HEK293 (cell line): ENCODE data around the gene GSC2.

Experiments
- CTCF ChIA-PET: fragments of 350-600 bp; formaldehyde crosslinking; extraction: SDS; loops from one replicate; lab custom pipeline; 2021; ENCODE audit warnings: antibody characterized with exemption; lab: Yijun Ruan, JAX
- POLR2A ChIA-PET: fragments of 300-600 bp; formaldehyde crosslinking; extraction: SDS; loops from one replicate; lab custom pipeline; 2020; ENCODE audit warnings: antibody characterized with exemption, inconsistent platforms; lab: Yijun Ruan, JAX
- H3K27ac ChIP-seq: fragments of 200-500 bp; sonication (Bioruptor generic); 2 replicates; pipeline ENCODE4 v1.5.1; 2014; ENCODE audit warnings: low read depth, low read length, control low read depth, inconsistent platforms; ENCODE audit errors: extremely low read depth
- H3K36me3 ChIP-seq, 2 experiments: fragments of 200-500 bp in 1 of 2; sonication (Bioruptor generic) in 1 of 2; 1 replicate in 1 of 2; 2 replicates in 1 of 2; pipeline ENCODE4 v1.5.1; 2014 to 2017; ENCODE audit warnings: inconsistent platforms in 2 of 2, low read length in 2 of 2; ENCODE audit not compliant: control insufficient read depth in 2 of 2, insufficient read depth in 1 of 2
- H3K4me1 ChIP-seq: fragments of 200-500 bp; sonication (Bioruptor generic); 2 replicates; pipeline ENCODE4 v1.5.1; 2014; ENCODE audit warnings: mild to moderate bottlenecking, low read length, inconsistent platforms; ENCODE audit not compliant: control insufficient read depth, insufficient read depth
- H3K4me3 ChIP-seq: 2 replicates; pipeline ENCODE4 v1.5.1; 2011; ENCODE audit warnings: low read depth, mild to moderate bottlenecking, control low read depth, low read length, moderate library complexity
- H3K9me3 ChIP-seq: fragments of 200-500 bp; sonication (Bioruptor generic); 2 replicates; pipeline ENCODE4 v1.5.1; 2014; ENCODE audit warnings: low read depth, low read length, inconsistent platforms; ENCODE audit not compliant: control insufficient read depth, insufficient read depth
- INSM2 ChIP-seq: fragments of 450-650 bp; formaldehyde crosslinking; IDR thresholded peaks from 2 replicates; pipeline ENCODE4 v1.5.1; 2016; ENCODE audit warnings: missing biosample characterization, missing genetic modification characterization
- OVOL3 ChIP-seq: fragments of 450-650 bp; formaldehyde crosslinking; IDR thresholded peaks from 2 replicates; pipeline ENCODE4 v1.5.1; 2016; ENCODE audit warnings: missing biosample characterization, missing genetic modification characterization
- TSHZ1 ChIP-seq: fragments of 450-650 bp; formaldehyde crosslinking; IDR thresholded peaks from 2 replicates; pipeline ENCODE4 v1.5.1; 2016; ENCODE audit warnings: missing biosample characterization, missing genetic modification characterization, borderline replicate concordance
- ZBTB49 ChIP-seq: fragments of 450-650 bp; formaldehyde crosslinking; IDR thresholded peaks from 2 replicates; pipeline ENCODE4 v1.5.1; 2016; ENCODE audit warnings: missing biosample characterization, missing genetic modification characterization, low read depth
- ZNF138 ChIP-seq: fragments of 450-650 bp; formaldehyde crosslinking; IDR thresholded peaks from 2 replicates; pipeline ENCODE4 v1.5.1; 2016; ENCODE audit warnings: missing biosample characterization, missing genetic modification characterization, borderline replicate concordance
- ZNF184 ChIP-seq: fragments of 450-650 bp; IDR thresholded peaks from 2 replicates; pipeline ENCODE4 v1.5.1; 2018; ENCODE audit warnings: missing biosample characterization, mild to moderate bottlenecking, missing genetic modification characterization
- ZNF266 ChIP-seq: fragments of 450-650 bp; formaldehyde crosslinking; IDR thresholded peaks from 2 replicates; pipeline ENCODE4 v1.5.1; 2016; ENCODE audit warnings: missing biosample characterization, missing genetic modification characterization, low read depth
- ZNF302 ChIP-seq: fragments of 450-650 bp; formaldehyde crosslinking; IDR thresholded peaks from 2 replicates; pipeline ENCODE4 v1.5.1; 2016; ENCODE audit warnings: missing biosample characterization, missing genetic modification characterization, low read depth
- ZNF335 ChIP-seq: fragments of 450-650 bp; formaldehyde crosslinking; conservative IDR thresholded peaks from 2 replicates; pipeline ENCODE4 v1.5.1; 2016; ENCODE audit warnings: missing biosample characterization, missing genetic modification characterization
- ZNF394 ChIP-seq: fragments of 450-650 bp; formaldehyde crosslinking; IDR thresholded peaks from 2 replicates; pipeline ENCODE4 v1.5.1; 2016; ENCODE audit warnings: missing biosample characterization, missing genetic modification characterization, mild to moderate bottlenecking, moderate library complexity, borderline replicate concordance
- ZNF398 ChIP-seq: fragments of 450-650 bp; formaldehyde crosslinking; IDR thresholded peaks from 2 replicates; pipeline ENCODE4 v1.5.1; 2017; ENCODE audit warnings: missing biosample characterization, missing genetic modification characterization
- ZNF416 ChIP-seq: fragments of 450-650 bp; formaldehyde crosslinking; IDR thresholded peaks from 2 replicates; pipeline ENCODE4 v1.5.1; 2016; ENCODE audit warnings: missing biosample characterization, missing genetic modification characterization
- ZNF521 ChIP-seq: fragments of 450-650 bp; formaldehyde crosslinking; IDR thresholded peaks from 2 replicates; pipeline ENCODE4 v1.5.1; 2017; ENCODE audit warnings: missing biosample characterization, mild to moderate bottlenecking, missing genetic modification characterization
- ZNF555 ChIP-seq: fragments of 450-650 bp; formaldehyde crosslinking; conservative IDR thresholded peaks from 2 replicates; pipeline ENCODE4 v1.5.1; 2017; ENCODE audit warnings: missing biosample characterization, mild to moderate bottlenecking, missing genetic modification characterization, inconsistent platforms
- ZNF596 ChIP-seq: fragments of 450-650 bp; IDR thresholded peaks from 2 replicates; pipeline ENCODE4 v1.5.0; 2018; ENCODE audit warnings: missing biosample characterization, mild to moderate bottlenecking, missing genetic modification characterization, moderate library complexity
- ZNF629 ChIP-seq: fragments of 450-650 bp; formaldehyde crosslinking; IDR thresholded peaks from 2 replicates; pipeline ENCODE4 v1.5.1; 2017; ENCODE audit warnings: missing biosample characterization, missing genetic modification characterization
- ZNF645 ChIP-seq: fragments of 450-650 bp; formaldehyde crosslinking; IDR thresholded peaks from 2 replicates; pipeline ENCODE4; 2016; ENCODE audit warnings: missing biosample characterization, missing genetic modification characterization
- ZNF654 ChIP-seq: fragments of 450-650 bp; formaldehyde crosslinking; IDR thresholded peaks from 2 replicates; pipeline ENCODE4 v1.5.1; 2016; ENCODE audit warnings: low read depth, missing biosample characterization, missing genetic modification characterization
- ZNF76 ChIP-seq: fragments of 450-650 bp; formaldehyde crosslinking; IDR thresholded peaks from 2 replicates; pipeline ENCODE4; 2016; ENCODE audit warnings: low read depth, missing biosample characterization, missing genetic modification characterization, borderline replicate concordance
- ZSCAN23 ChIP-seq: fragments of 450-650 bp; formaldehyde crosslinking; IDR thresholded peaks from 2 replicates; pipeline ENCODE4 v1.5.1; 2016; ENCODE audit warnings: missing biosample characterization, missing genetic modification characterization

GSC2 gene

GRCh38 chr22:19125474-19126308 is 24.4 kb downstream of the GSC2 start (continued):
- TF ChIP-seq ZNF138 (tag by site-specific recombination) (no peak), TSHZ1 (tag by site-specific recombination) (no peak), ZNF416 (tag by site-specific recombination) (no peak), ZNF266 (no peak), ZNF76 (no peak), ZSCAN23 (no peak), ZNF555 (tag by site-specific recombination) (no peak), ZNF654 (no peak), ZNF302 (no peak), ZNF645 (tag by site-specific recombination) (no peak)

GRCh38 chr22:19125011-19125410 is 25.1 kb downstream of the GSC2 start:
- H3K36me3 ChIP-seq, result peaks cover 0 to 5% of the 10 kb centered on the region in 2 experiments; a peak in 1 of 3 replicates
- CTCF ChIA-PET, result interaction anchor here (0.6 to 0.7 kb wide), 2 partner anchors 70 to 128 kb away, joined by 3 to 4 read pairs; no protein-coding TSS in a partner anchor
- no peaks in the 10 kb centered on the region for H3K9me3 ChIP-seq
- H3K4me3 ChIP-seq, result no peak overlapping the region
- no peak for TF ChIP-seq ZNF521 (tag by site-specific recombination)
- TF ChIP-seq ZNF138 (tag by site-specific recombination), result no peak
- TF ChIP-seq ZNF394 (tag by site-specific recombination), result no peak
- TF ChIP-seq ZBTB49 (tag by site-specific recombination), result no peak
- TF ChIP-seq ZNF398, result no peak
- TF ChIP-seq ZNF596 (tag by site-specific recombination), result no peak
- no peak for TF ChIP-seq ZNF335
- TF ChIP-seq ZNF184 (tag by site-specific recombination), result no peak
- no peak for TF ChIP-seq ZNF76
- no peak for TF ChIP-seq ZNF266
- TF ChIP-seq OVOL3 (tag by site-specific recombination), result no peak
- no peak for TF ChIP-seq INSM2 (tag by site-specific recombination)
- TF ChIP-seq ZNF629, result no peak
- TF ChIP-seq, all 188 proteins: peak for 0
- no peak overlapping the region for H3K27ac ChIP-seq
- H3K4me1 ChIP-seq, result no peaks in the 10 kb centered on the region
- POLR2A ChIA-PET, result interaction anchor here (1.8 kb wide), 1 partner anchor 19 kb away, joined by 6 read pairs; the partner anchor contains the start of gene ESS2
